ENCODE results near the gene CLK1. TPM values are rescaled to one million over a fixed set of nuclear protein-coding genes. Genes with fewer than 3 reads are reported as not detected.

The CLK1 gene
- polyA plus RNA-seq, 2 of the 4 experiments (the other 2 are of a cell fraction): 35.5 to 88.3 TPM

DNA sequence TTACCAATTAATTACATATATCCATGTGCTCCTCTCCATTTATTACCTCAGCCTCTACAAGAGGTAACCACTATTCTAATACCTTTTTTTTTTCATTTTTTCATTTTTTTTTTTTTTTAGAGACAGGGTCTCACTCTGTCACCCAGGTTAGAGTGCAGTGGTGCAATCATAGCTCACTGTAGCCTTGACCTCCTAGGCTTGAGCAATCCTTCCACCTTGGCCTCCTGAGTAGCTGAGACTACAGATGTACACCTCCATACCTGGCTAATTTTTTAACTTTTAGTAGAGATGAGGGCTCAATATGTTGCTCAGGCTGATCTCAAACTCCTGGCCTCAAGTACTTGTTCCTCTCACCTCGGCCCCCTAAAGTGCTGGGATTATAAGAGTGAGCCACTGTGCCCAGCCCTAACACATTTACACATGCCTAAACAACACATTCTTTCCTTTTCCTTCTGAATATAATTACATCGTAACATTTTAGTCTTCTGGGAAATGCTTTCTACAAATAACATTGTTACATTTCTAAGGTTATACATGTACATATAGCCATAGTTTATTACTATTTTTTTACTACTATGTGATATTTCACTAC is 13.9 kb upstream of the CLK1 start (continued):
- TF ChIP-seq SREBF2 (IDR thresholded peaks at IDR 0.05) (no peak), RARB (CRISPR knock-in tag; IDR thresholded peaks at IDR 0.05) (no peak)

DNA sequence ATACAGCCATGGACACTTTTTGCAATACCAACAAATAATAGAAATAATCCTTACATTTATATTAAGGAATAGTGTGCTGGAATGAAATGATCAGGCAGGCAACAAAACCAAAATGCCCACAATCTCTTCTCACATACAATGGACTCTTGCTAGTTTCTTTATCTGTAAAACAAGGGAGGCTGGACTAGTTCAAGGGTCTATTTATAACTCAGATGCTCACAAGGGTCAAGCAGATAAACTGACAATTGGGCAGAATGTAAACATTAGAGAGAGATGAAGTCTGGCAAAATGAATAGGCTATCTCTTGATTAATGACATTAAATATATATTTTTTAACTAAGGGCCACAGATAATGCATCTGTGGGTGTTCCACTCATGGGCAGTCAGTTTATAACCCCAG is 13.0 kb upstream of the CLK1 start:
- POLR2A ChIA-PET: interaction anchor here (0.7 kb wide), 1 partner anchor 13 kb away, joined by 3 read pairs; the partner anchor contains the start of gene CLK1

DNA sequence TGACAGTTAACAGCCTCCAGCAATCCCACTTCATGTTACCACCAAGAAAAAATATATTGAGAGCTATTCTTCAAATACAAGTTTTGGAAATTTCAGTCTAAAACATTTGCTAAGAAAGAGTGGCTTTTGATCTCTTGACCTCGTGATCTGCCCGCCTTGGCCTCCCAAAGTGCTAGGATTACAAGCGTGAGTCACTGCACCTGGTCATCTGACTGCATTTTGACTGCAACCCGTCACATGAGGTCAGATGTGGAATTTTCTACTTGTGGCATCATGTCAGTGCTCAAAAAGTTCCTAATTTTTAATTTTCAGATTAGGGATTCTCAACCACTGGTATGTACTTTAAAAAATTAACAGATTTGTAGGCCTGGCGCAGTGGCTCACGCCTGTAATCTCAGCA is 9.1 kb upstream of the CLK1 start:
- DNase-seq (ENCODE audit: low read depth in 1 of 2, low spot score in 1 of 2) (no peak), FAIRE-seq (no peak), ATAC-seq (no peak)
- ChIA-PET POLR2A (no interaction called here), CTCF (interaction anchor here (0.6 to 1.6 kb wide), 3 partner anchors 10 to 356 kb away, joined by 3 to 5 read pairs (median 4); partner anchors contain the start of gene CLK1)
- Histone ChIP-seq H3K4me2 (no peak overlapping the region), H3K27ac (no peak overlapping the region), H3K4me3 (no peak overlapping the region), H3K4me1 (no peaks in the 10 kb centered on the region), H3K9me3 (no peaks in the 10 kb centered on the region)
- TF ChIP-seq ZNF302 (CRISPR knock-in tag; IDR thresholded peaks at IDR 0.05) (no peak), HOXA7 (CRISPR knock-in tag; IDR thresholded peaks at IDR 0.05) (no peak), RARB (CRISPR knock-in tag; IDR thresholded peaks at IDR 0.05) (no peak), MYC (IDR thresholded peaks at IDR 0.05; ENCODE audit: borderline replicate concordance, low read length) (no peak), SMC3 (IDR thresholded peaks at IDR 0.05) (no peak), RFX5 (IDR thresholded peaks at IDR 0.05) (no peak), EHMT2 (IDR thresholded peaks at IDR 0.05; ENCODE audit: low read depth) (no peak), HEYL (CRISPR knock-in tag; IDR thresholded peaks at IDR 0.05) (no peak), KDM5A (IDR thresholded peaks at IDR 0.05) (no peak), ESRRA (IDR thresholded peaks at IDR 0.05; ENCODE audit: borderline replicate concordance, low read length) (no peak), TP53 (CRISPR knock-in tag; IDR thresholded peaks at IDR 0.05) (no peak), BHLHE40 (IDR thresholded peaks at IDR 0.05; ENCODE audit: low read depth, low read length) (no peak), GATA3 (IDR thresholded peaks at IDR 0.05; ENCODE audit: borderline replicate concordance) (no peak), NFE2L2 (conservative IDR thresholded peaks at IDR 0.05; ENCODE audit: low read length) (no peak)
- TF ChIP-seq, protein P1, sequence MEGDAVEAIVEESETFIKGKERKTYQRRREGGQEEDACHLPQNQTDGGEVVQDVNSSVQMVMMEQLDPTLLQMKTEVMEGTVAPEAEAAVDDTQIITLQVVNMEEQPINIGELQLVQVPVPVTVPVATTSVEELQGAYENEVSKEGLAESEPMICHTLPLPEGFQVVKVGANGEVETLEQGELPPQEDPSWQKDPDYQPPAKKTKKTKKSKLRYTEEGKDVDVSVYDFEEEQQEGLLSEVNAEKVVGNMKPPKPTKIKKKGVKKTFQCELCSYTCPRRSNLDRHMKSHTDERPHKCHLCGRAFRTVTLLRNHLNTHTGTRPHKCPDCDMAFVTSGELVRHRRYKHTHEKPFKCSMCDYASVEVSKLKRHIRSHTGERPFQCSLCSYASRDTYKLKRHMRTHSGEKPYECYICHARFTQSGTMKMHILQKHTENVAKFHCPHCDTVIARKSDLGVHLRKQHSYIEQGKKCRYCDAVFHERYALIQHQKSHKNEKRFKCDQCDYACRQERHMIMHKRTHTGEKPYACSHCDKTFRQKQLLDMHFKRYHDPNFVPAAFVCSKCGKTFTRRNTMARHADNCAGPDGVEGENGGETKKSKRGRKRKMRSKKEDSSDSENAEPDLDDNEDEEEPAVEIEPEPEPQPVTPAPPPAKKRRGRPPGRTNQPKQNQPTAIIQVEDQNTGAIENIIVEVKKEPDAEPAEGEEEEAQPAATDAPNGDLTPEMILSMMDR (IDR thresholded peaks at IDR 0.05): no peak
- TF ChIP-seq, protein P2, sequence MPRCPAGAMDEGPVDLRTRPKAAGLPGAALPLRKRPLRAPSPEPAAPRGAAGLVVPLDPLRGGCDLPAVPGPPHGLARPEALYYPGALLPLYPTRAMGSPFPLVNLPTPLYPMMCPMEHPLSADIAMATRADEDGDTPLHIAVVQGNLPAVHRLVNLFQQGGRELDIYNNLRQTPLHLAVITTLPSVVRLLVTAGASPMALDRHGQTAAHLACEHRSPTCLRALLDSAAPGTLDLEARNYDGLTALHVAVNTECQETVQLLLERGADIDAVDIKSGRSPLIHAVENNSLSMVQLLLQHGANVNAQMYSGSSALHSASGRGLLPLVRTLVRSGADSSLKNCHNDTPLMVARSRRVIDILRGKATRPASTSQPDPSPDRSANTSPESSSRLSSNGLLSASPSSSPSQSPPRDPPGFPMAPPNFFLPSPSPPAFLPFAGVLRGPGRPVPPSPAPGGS (IDR thresholded peaks at IDR 0.05): no peak
- WGBS (ENCODE audit: missing lambda C conversion rate): 91% methylated on average over 6 of the region's 6 CpGs

More for the DNA sequence above, 13.0 kb upstream of the CLK1 start:
- CTCF ChIA-PET: no interaction called here
- FAIRE-seq: no peak
- Histone ChIP-seq H3K4me3 (no peak overlapping the region), H3K4me2 (no peak overlapping the region), H3K4me1 (no peaks in the 10 kb centered on the region), H3K9me3 (no peaks in the 10 kb centered on the region), H3K27ac (no peak overlapping the region)
- ATAC-seq: no peak
- DNase-seq (ENCODE audit: low read depth in 1 of 2, low spot score in 1 of 2): no peak
- TF ChIP-seq MAFK (IDR thresholded peaks at IDR 0.05; ENCODE audit: partially characterized antibody) (no peak), RARB (CRISPR knock-in tag; IDR thresholded peaks at IDR 0.05) (no peak), GATA3 (IDR thresholded peaks at IDR 0.05; ENCODE audit: borderline replicate concordance) (no peak)

DNA sequence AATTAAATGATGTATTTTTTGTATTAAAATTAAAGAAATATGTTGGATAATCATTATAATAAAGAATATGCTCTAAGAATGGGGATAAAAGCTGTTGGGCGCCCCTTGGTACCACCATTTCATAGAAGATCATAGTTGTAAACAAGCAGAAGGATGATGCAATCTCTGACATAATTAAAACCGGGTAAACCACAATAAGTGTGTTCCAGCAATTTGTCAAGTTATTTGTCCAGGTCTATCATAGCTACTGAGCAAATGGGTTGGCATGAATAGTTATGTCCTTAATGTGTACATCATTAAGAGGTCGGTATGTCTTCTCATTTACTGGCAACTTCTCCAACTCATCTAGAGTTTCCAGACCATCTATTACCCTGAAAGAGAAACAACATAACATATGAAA is 6.7 kb upstream of the CLK1 start:
- H3K4me3 ChIP-seq: no peak overlapping the region
- no peaks in the 10 kb centered on the region for H3K9me3 ChIP-seq
- 66% methylated on average over 3 of the region's 3 CpGs for WGBS (ENCODE audit: missing lambda C conversion rate)
- ATAC-seq (no peak), DNase-seq (ENCODE audit: low read depth in 1 of 2, low spot score in 1 of 2) (no peak), FAIRE-seq (no peak)
- peaks cover 6% of the 10 kb centered on the region; the same call in 2 of the 3 replicates for H3K4me1 ChIP-seq
- H3K27ac ChIP-seq: no peak overlapping the region
- ChIA-PET POLR2A (no interaction called here), CTCF (interaction anchor here (0.6 to 0.9 kb wide), 3 partner anchors 9 to 712 kb away, joined by 3 to 4 read pairs (median 4); no protein-coding TSS in a partner anchor)
- no peak for TF ChIP-seq RAD21 (conservative IDR thresholded peaks at IDR 0.05 in 1 of 2, IDR thresholded peaks at IDR 0.05 in 1 of 2)
- TF ChIP-seq CEBPB (IDR thresholded peaks at IDR 0.05): 0 out of 4 replicates have a peak, but pooled peaks of 1 of the 2 experiments have one; percentile 8
- H3K4me2 ChIP-seq: no peak overlapping the region
